ENCODE data around the gene ZNF260. TPM values are rescaled to one million over a fixed set of nuclear protein-coding genes. Genes with fewer than 3 reads are reported as not detected.
A peak's percentile ranks its signal among the peaks of the same experiment; 100 is the strongest.

ZNF260 gene
- total and polyA plus RNA-seq, 2 of the 13 experiments (the other 11 are each of a cell fraction or from before 2014, with no cell fraction given) = 2.8 to 10.5 TPM

- peak; percentile 32; the same call in 1 of the 2 replicates for TF ChIP-seq RFXAP (CRISPR knock-in tag; IDR thresholded peaks at IDR 0.05; ENCODE audit: borderline replicate concordance)
- peak; percentile 75; the same call in 1 of the 2 replicates for TF ChIP-seq ZHX1 (CRISPR knock-in tag; IDR thresholded peaks at IDR 0.05; ENCODE audit: low read depth)
- no peak for TF ChIP-seq ZNF703 (CRISPR knock-in tag; IDR thresholded peaks at IDR 0.05; ENCODE audit: borderline replicate concordance)
- TF ChIP-seq ZNF704 (CRISPR knock-in tag; IDR thresholded peaks at IDR 0.05; ENCODE audit: borderline replicate concordance) = no peak; the same call in 1 of the 2 replicates
- TF ChIP-seq ZNF281 (CRISPR knock-in tag; IDR thresholded peaks at IDR 0.05; ENCODE audit: borderline replicate concordance) = peak; percentile 37; the same call in 1 of the 2 replicates
- TF ChIP-seq, protein P1, sequence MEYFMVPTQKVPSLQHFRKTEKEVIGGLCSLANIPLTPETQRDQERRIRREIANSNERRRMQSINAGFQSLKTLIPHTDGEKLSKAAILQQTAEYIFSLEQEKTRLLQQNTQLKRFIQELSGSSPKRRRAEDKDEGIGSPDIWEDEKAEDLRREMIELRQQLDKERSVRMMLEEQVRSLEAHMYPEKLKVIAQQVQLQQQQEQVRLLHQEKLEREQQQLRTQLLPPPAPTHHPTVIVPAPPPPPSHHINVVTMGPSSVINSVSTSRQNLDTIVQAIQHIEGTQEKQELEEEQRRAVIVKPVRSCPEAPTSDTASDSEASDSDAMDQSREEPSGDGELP (IDR thresholded peaks at IDR 0.05; ENCODE audit: borderline replicate concordance, low read depth) = 0 out of 2 replicates have a peak, but pooled peaks have one; percentile 25
- TF ChIP-seq ZNF264 (CRISPR knock-in tag; IDR thresholded peaks at IDR 0.05) = 0 out of 2 replicates have a peak, but pooled peaks have one; percentile 2
- no peak; the same call in 1 of the 2 replicates for TF ChIP-seq GLMP (CRISPR knock-in tag; IDR thresholded peaks at IDR 0.05; ENCODE audit: borderline replicate concordance)
- TF ChIP-seq ZNF83 (CRISPR knock-in tag; IDR thresholded peaks at IDR 0.05; ENCODE audit: borderline replicate concordance) = no peak
- TF ChIP-seq ARHGAP35 (CRISPR knock-in tag; IDR thresholded peaks at IDR 0.05; ENCODE audit: borderline replicate concordance) = peak; percentile 85; the same call in 1 of the 2 replicates
- TF ChIP-seq PTBP1 (IDR thresholded peaks at IDR 0.05; ENCODE audit: low read depth, low read length, poor library complexity, severe bottlenecking) = no peak
- TF ChIP-seq, protein P2, sequence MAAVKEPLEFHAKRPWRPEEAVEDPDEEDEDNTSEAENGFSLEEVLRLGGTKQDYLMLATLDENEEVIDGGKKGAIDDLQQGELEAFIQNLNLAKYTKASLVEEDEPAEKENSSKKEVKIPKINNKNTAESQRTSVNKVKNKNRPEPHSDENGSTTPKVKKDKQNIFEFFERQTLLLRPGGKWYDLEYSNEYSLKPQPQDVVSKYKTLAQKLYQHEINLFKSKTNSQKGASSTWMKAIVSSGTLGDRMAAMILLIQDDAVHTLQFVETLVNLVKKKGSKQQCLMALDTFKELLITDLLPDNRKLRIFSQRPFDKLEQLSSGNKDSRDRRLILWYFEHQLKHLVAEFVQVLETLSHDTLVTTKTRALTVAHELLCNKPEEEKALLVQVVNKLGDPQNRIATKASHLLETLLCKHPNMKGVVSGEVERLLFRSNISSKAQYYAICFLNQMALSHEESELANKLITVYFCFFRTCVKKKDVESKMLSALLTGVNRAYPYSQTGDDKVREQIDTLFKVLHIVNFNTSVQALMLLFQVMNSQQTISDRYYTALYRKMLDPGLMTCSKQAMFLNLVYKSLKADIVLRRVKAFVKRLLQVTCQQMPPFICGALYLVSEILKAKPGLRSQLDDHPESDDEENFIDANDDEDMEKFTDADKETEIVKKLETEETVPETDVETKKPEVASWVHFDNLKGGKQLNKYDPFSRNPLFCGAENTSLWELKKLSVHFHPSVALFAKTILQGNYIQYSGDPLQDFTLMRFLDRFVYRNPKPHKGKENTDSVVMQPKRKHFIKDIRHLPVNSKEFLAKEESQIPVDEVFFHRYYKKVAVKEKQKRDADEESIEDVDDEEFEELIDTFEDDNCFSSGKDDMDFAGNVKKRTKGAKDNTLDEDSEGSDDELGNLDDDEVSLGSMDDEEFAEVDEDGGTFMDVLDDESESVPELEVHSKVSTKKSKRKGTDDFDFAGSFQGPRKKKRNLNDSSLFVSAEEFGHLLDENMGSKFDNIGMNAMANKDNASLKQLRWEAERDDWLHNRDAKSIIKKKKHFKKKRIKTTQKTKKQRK (IDR thresholded peaks at IDR 0.05; ENCODE audit: low read length) = no peak
- TF ChIP-seq ZNF333 (CRISPR knock-in tag; IDR thresholded peaks at IDR 0.05; ENCODE audit: borderline replicate concordance) = no peak
Observed at GRCh38 chr19:36573020-36573894, 45.2 kb upstream of the ZNF260 start, which contains the start of gene ZNF529 (continued).

Data from HepG2 (cell line).